ENCODE results near the gene NR1D1.
A peak's percentile ranks its signal among the peaks of the same experiment; 100 is the strongest.

The NR1D1 gene

DNA sequence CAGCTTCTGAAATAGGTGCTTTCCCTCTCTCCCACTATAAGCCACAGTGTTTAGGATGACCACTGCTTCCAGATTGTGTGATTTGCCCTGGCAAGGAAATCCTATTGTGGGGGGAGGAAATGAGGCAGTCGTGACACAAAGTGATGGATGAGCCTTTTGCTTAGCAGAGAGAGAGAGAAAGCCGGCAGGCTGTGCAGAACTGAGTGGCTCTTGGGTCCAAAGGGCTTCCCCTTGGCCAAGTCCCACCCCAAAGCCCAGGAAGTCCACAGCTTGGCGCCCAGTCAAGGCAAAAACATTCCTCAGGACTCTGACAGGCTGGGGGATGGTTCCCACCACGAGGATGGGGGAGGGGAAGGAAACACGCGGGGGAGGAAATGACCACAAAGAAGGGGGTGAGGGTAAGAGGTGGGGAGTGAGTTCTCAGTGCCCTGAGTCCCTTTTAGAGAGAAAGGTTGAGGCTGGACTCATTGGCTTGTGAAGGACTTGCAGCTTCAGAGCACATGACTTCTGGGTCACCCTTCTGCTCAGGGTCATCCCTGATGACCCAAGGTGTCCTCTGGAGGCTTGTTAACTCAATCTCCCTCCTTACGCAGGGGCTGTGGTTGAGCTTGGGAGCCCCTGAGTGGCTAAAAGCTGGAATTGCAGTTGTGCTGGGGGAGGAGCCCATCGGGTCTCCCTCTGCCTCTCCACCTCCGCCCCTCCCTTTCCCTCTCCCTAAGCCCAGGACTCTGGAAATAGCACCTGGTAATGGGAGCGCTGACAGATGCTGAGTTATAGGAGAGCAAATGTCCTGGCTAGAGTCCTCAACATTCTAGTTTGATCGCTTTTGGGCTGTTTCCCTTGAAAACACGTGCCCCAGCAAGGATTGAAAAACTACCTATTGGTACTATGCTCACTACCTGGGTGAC lies 11.1 kb upstream of the NR1D1 start:
- DNase-seq (ENCODE audit: low spot score), result peak; percentile 85

DNA sequence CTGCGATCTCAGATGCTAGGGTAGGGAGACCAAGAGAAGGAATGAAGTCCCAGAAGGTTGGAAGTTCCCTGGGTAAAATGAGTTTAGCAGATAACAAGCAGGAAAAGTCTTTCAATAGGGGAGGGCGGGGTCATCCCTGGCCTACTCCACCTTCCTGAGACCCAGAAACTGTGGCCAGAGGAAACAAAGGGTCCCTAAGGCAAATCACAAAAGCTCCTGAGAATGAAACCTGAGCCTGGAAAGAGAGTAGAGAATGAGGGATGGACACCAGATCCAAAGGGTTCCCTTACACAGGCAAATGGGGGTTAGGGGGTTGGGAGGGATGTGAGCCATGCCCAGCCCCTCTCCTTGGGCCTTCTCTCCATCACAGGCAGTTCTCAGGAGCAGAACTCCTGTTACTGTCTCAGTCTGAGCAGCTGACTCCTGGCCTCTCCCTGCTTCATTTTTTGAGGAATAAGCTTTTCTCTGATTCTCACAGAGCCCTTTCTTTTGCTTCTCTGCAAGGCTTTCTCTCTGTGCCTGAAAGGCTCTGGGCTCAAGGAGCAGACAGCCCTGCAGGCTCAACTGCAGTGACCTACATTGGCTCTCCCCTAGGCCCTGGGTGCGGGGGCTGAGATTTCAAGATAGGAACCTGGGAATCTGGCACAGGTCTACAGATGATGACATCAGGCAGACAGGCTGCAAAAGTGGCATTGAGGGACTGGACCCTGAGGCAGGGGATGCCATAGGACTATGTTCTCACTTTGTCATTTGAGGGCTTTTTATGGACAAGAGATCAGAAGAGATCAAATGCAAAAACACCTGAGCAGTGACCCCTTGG lies 9.8 kb upstream of the NR1D1 start:
- no peak for DNase-seq (ENCODE audit: low spot score)

DNA sequence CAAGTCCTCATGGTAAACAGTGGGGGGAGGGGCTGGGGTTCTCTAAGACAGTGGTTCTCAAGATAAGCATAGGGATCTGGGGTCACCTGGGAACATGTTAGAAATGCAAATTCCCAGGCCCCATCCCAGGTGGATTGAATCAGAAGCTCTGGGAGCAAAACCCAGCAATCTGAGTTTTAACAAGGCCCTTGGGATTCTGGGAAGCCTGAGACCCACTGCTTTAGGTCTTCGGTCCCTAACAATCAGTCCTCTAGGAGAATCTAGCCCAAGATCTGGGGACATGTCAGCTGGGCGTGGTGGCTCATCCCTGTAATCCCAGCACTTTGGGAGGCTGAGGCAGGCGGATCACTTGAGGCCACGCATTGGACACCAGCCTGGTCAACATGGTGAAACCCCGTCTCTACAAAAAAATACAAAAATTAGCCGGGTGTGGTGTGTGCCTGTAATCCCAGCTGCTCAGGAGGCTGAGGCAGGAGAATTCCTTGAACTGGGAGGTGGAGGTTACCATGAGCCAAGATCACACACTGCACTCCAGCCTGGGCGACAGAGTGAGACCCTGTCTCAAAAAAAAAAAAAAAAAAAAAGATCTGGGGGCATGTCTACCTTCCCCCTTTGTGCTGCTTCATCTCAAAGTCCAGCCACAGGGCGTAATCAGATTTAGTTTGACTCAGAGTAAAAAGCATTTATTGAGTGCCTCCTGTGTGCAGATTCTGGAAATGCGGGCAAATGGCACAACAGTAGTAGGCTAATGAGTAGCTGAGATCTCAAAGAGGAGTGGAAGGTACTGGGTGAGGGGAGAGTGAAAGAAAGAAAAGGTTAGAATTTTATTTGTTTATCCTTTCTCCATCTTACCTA lies 8.8 kb upstream of the NR1D1 start:
- DNase-seq (ENCODE audit: low spot score), result no peak

GRCh38 chr17:40107522-40108174 lies 7.3 kb upstream of the NR1D1 start:
- DNase-seq (ENCODE audit: low spot score), result no peak

DNA sequence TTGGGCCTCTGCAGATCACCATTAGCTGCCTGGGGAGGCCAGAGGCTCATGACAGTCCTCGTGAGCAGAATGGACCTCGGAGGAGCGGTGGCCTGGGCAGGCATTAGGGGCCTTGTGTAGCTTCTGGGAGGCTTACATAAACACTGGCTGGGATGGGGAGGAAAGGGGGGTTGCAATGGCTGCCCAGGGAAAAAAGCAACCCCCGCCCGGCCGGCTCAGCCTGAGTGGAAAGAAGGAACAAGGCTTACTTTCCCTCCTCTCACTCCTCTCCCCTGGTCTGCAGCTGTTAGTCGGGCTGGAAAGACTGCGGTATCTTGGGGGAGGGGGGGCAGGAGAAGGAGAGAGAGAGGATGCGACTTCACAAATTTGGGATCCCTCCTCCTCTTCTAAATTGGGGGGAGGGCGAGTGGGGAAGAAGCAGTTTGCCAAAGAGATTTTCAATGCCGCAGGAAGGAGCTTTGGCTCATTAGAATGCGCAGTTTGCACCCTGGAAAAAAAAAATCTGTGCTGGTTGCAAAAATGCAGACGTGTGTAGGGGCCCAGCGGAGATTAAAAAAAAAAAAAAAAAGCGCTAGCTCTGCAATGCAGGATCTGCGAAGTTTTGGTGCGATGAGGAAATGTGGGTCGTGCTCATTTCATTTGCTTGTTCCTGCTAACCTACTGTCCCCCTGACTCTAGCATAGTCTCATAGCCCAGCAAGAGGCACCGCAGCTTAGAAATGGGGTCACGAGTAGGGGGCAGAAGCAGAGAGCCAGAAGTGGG lies 6.6 kb upstream of the NR1D1 start:
- no peak for DNase-seq (ENCODE audit: low spot score)

DNA sequence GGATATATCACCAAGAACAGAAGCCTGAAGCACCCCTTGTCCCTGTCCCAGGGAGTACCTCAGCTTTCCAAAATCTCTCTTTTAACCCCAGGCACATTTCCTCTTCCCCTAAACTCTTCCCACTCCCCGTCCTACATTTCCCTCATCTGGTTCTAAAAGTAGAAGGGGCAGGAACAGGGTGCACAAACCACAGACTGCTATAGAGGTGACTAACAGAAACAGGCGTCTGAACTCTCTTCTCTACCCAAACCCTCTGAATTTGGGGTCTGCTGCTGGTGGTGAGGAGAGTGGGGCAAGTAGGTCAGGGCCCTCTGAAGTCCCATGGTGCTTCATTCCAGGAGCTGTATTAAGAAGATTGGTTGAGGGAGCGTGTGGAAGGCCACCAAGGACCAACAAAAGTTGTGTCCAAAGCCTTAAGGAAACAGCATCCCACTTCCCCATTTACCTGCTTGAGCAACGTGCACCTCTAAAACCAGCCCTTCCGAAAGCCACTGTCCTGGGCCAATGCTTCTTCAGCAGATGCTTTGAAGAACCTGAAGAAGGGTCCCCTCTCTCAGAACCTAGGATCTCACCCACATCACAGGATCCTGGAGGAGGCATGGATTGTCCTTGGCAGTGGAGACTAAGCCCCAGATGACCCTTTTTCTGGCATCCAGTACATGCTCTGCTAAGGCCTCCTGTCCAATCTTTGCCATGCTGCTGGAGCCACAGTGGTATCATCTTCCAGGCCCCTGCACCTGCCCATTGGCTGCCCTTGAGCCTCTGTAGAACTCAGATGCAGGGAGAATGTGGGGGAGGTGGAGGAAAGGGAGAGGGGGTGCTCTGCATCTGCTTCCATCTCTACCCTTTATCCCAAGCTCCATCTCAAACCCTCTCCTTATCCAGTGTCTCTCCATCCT lies 5.7 kb upstream of the NR1D1 start:
- DNase-seq (ENCODE audit: low spot score), result no peak

DNA sequence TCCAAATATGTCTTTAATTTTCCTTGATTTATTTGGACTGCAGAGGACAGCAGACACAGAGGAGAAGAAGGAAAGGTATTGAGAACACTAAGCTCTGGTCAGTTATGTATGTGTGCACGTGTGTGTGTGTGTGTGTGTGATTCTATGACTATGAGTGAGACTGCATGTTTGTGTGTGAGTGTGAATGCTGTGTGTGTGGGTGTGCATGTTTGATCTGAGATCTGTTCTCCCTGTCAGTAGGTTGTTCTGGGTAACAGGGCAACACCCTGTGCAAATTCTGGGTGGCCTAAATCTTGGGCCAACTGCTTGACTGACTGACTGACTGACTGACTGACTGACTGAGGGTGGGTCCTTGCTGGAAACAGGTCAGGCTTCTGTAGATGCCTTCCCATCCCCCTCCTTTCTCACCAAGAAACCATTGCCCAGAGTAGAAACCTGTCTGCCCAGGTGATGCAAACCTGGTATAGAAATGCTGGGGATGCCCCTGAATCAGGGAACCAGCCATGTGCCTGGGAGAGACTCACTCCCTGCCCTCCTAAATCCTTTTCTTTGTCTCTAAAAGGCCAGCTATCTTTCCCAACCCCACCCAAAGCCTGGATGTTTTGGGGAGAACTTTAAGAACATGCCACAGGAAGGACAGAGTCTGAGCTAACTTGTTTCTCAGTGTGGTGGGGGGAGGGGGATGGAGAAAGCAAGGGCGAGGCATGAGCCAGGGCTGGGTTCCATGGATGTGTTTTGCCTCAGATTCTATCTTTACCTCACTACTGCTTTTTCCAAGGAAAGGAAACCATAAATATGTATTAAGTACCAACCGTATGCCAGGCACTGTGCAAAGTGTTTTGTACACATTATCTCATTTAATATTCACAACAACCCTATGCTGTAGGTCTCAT lies 4.5 kb upstream of the NR1D1 start:
- no peak for DNase-seq (ENCODE audit: low spot score)

GRCh38 chr17:40103688-40104087 lies 3.3 kb upstream of the NR1D1 start:
- DNase-seq (ENCODE audit: low spot score), result no peak

DNA sequence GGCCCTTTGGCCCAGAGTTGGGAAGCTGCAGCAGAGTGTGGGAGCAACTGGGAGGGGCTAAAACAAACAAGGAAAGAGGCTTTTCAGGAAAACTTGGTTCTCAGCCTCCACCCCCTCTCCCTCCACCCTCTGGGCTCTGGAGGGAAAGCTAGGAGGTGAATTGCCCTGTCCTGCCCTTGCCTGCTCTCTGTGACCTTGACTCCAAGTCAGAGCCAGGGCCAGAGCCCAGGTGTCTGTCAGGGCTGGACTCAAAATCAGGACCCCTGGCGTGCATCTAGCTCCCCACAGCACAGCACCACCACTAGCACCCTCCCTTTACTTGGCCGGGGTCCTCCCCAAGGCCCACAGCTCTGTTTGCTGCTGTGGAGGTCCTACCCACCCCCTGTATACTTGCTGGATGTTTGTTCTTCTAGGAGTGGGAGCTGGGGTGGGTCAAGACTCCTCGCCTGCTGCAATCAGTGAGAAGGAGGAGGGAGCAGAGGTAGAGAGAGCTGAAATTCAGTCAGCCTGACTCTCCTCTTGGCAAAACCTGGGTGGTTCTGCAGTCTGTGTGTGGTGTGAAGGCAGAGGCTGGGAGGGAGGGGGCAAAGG lies 2.8 kb upstream of the NR1D1 start:
- DNase-seq (ENCODE audit: low spot score), result no peak

DNA sequence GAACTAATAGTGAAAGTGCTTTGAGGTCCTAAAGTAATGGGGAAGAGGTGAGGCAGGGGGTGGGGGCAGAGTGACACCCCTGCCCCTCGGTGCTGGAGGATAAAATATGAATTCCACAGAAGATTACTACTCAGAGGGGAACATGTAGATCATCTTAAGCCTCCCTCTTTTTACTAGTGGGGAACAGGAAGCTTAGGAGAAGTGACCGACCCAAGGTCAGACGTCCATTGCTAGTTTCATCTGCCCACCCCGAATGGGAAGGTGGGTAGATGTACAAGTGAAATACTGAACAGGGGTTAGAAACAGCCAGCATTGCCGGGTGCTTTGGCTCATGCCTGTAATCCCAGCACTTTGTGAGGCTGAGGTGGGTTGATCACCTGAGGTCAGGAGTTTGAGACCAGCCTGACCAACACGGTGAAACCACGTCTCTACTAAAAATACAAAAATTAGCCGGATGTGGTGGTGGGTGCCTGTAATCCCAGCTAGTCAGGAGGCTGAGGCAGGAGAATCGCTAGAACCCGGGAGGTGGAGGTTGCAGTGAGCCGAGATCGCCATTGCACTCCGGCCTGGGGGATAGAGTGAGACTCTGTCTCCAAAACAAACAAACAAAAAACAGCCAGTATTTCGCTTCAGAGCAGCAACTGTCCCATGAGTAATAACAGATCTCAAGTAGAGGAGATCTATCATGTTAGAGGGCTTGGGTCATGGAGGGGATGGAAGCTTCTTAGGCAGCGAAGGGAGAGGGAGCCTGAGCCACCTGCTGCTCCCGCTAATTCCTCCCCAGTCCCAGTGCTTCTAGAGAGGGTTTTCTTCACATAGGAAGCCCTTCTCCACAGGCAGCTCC lies 1.2 kb upstream of the NR1D1 start:
- no peak for DNase-seq (ENCODE audit: low spot score)

GRCh38 chr17:40100669-40101366 lies 429 bp upstream of the NR1D1 start:
- DNase-seq (ENCODE audit: low spot score), result peak; percentile 97

GRCh38 chr17:40099619-40100418 lies 570 bp downstream of the NR1D1 start:
- DNase-seq (ENCODE audit: low spot score), result no peak

GRCh38 chr17:40098846-40099618 lies 1.4 kb downstream of the NR1D1 start:
- DNase-seq (ENCODE audit: low spot score), result peak; percentile 95

DNA sequence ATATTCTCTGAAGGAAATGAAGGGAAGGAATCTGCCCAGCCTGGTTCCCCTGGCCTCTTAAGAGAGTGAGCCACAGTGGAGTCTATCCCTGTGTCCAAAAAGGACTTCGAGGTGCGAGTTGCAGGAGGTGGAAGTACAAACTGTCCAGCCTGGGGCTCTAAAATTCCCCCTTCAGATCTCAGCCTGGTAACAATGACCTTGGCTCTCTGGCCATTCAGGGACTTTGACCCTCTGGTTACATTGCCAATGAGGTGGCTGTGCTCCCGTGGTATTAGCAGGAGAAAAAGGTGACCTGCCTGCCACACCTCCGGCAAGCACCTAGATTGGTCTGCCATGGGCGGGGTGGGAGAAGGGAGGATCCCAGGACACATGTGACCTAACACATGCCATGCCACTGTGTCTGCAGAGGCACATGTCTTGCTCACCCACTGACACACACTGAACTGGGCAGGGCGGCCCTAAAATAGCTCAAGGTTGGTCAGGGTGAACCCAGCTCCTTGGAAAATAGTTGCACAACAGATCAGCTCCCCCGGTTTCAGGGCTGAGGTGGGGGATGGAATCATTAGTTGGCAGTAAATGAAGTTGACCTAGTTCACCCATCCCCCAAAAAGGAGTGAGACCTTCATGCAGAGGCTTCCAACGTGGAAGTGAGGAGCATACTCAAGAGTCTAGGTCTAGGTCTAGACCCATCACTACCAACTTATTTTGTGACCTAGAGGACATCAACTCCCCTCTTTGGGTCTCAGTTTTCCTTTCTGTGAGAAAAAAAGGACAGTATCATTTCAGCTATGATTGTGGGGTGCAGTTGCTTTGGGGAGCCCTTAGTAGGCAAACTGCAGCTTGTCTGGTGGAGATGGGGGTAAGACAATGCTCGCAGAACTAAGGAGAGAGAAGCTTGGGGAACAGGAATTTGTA lies 2.2 kb downstream of the NR1D1 start:
- DNase-seq (ENCODE audit: low spot score), result peak; percentile 57
